SK-N-SH treated with all-trans-retinoic acid at 6 μM for 48 hours (cell line): ENCODE results near the gene ARPC1A.

Source experiments
- ATAC-seq: fragments of 200-7000 bp; cut with Tn5 transposase; 3 replicates; pipeline ENCODE4 v1.9.1; 2020; ENCODE audit warnings: mild to moderate bottlenecking, moderate library complexity
- ARNTL ChIP-seq: fragments of 450-650 bp; formaldehyde crosslinking; IDR thresholded peaks from 2 replicates; pipeline ENCODE4 v1.5.0; 2020; ENCODE audit warnings: low read depth, mild to moderate bottlenecking, moderate library complexity, borderline replicate concordance
- BACH2 ChIP-seq: fragments of 250-450 bp; sonication (Bioruptor Pico); IDR thresholded peaks from 2 replicates; pipeline ENCODE4 v1.9.0; 2021; ENCODE audit warnings: mild to moderate bottlenecking, borderline replicate concordance
- CREB5 ChIP-seq: fragments of 250-450 bp; sonication (Bioruptor Pico); IDR thresholded peaks from 2 replicates; pipeline ENCODE4 v1.5.1; 2020; ENCODE audit warnings: low read depth, mild to moderate bottlenecking, moderate library complexity
- CSDC2 ChIP-seq: fragments of 250-450 bp; sonication (Bioruptor Pico); IDR thresholded peaks from 2 replicates; pipeline ENCODE4 v1.5.0; 2020; ENCODE audit warnings: mild to moderate bottlenecking, moderate library complexity
- CSRNP3 ChIP-seq: fragments of 250-450 bp; sonication (Bioruptor Pico); IDR thresholded peaks from 2 replicates; pipeline ENCODE4 v1.5.1; 2021; ENCODE audit warnings: mild to moderate bottlenecking, moderate library complexity
- ESRRG ChIP-seq: fragments of 250-450 bp; sonication (Bioruptor Pico); IDR thresholded peaks from 2 replicates; pipeline ENCODE4 v1.6.1; 2021; ENCODE audit warnings: mild to moderate bottlenecking
- GLIS3 ChIP-seq: fragments of 250-450 bp; sonication (Bioruptor Pico); IDR thresholded peaks from 2 replicates; pipeline ENCODE4 v1.5.0; 2020; ENCODE audit warnings: mild to moderate bottlenecking, moderate library complexity
- OSR1 ChIP-seq: fragments of 250-450 bp; sonication (Bioruptor Pico); IDR thresholded peaks from 2 replicates; pipeline ENCODE4 v1.8.0; 2022; ENCODE audit warnings: moderate library complexity, mild to moderate bottlenecking, inconsistent platforms
- PPARA ChIP-seq: fragments of 250-450 bp; sonication (Bioruptor Pico); IDR thresholded peaks from 2 replicates; pipeline ENCODE4 v1.5.0; 2020; ENCODE audit warnings: mild to moderate bottlenecking, borderline replicate concordance
- SNAI2 ChIP-seq: fragments of 250-450 bp; sonication (Bioruptor Pico); IDR thresholded peaks from 2 replicates; pipeline ENCODE4 v1.5.0; 2020; ENCODE audit warnings: mild to moderate bottlenecking, moderate library complexity
- TCF4 ChIP-seq: fragments of 250-450 bp; sonication (Bioruptor Pico); IDR thresholded peaks from 2 replicates; pipeline ENCODE4 v1.8.0; 2021; ENCODE audit warnings: mild to moderate bottlenecking, moderate library complexity, borderline replicate concordance
- TOX ChIP-seq: fragments of 250-450 bp; sonication (Bioruptor Pico); IDR thresholded peaks from 2 replicates; pipeline ENCODE4 v1.8.0; 2021; ENCODE audit warnings: mild to moderate bottlenecking, moderate library complexity, borderline replicate concordance
- TSHZ2 ChIP-seq: fragments of 250-450 bp; sonication (Bioruptor Pico); IDR thresholded peaks from 2 replicates; pipeline ENCODE4 v1.5.0; 2020; ENCODE audit warnings: mild to moderate bottlenecking, moderate library complexity
- ZC3H10 ChIP-seq: fragments of 250-450 bp; sonication (Bioruptor Pico); IDR thresholded peaks from 2 replicates; pipeline ENCODE4 v1.5.1; 2021; ENCODE audit warnings: mild to moderate bottlenecking, moderate library complexity
- ZFP30 ChIP-seq: fragments of 450-650 bp; formaldehyde crosslinking; IDR thresholded peaks from 2 replicates; pipeline ENCODE4 v1.5.0; 2022; ENCODE audit warnings: mild to moderate bottlenecking, moderate library complexity
- ZNF565 ChIP-seq: fragments of 450-650 bp; formaldehyde crosslinking; conservative IDR thresholded peaks from 2 replicates; pipeline ENCODE4 v1.5.0; 2020; ENCODE audit warnings: low read depth, mild to moderate bottlenecking, moderate library complexity
- ZNF70 ChIP-seq: fragments of 450-650 bp; formaldehyde crosslinking; IDR thresholded peaks from 2 replicates; pipeline ENCODE4 v1.5.0; 2020; ENCODE audit warnings: mild to moderate bottlenecking, moderate library complexity
- ZNF8 ChIP-seq: fragments of 450-650 bp; formaldehyde crosslinking; IDR thresholded peaks from 2 replicates; pipeline ENCODE4 v1.5.0; 2020; ENCODE audit warnings: mild to moderate bottlenecking, moderate library complexity

The ARPC1A gene

GRCh38 chr7:99309111-99309510 lies 16.6 kb upstream of the ARPC1A start (continued):
- no peak for TF ChIP-seq TSHZ2 (CRISPR knock-in tag)
- no peak for TF ChIP-seq ZNF70 (CRISPR knock-in tag)
- no peak for TF ChIP-seq ZFP30 (CRISPR knock-in tag)

- ATAC-seq, result no peak
- TF ChIP-seq CSRNP3 (CRISPR knock-in tag), result no peak
- no peak for TF ChIP-seq ARNTL (CRISPR knock-in tag)
- TF ChIP-seq ZNF70 (CRISPR knock-in tag), result no peak
Measured at GRCh38 chr7:99310004-99310403, 15.7 kb upstream of the ARPC1A start.

GRCh38 chr7:99311702-99312101 lies 14.0 kb upstream of the ARPC1A start:
- no peak for ATAC-seq
- TF ChIP-seq PPARA, result no peak
- TF ChIP-seq ZNF565 (CRISPR knock-in tag), result no peak
- no peak for TF ChIP-seq ZC3H10 (CRISPR knock-in tag)
- no peak for TF ChIP-seq TCF4 (CRISPR knock-in tag)
- no peak for TF ChIP-seq SNAI2 (CRISPR knock-in tag)
- TF ChIP-seq ZFP30 (CRISPR knock-in tag), result no peak
- no peak for TF ChIP-seq CSDC2 (CRISPR knock-in tag)
- TF ChIP-seq CSRNP3 (CRISPR knock-in tag), result no peak
- no peak for TF ChIP-seq ZNF8 (CRISPR knock-in tag)
- no peak for TF ChIP-seq GLIS3 (CRISPR knock-in tag)
- TF ChIP-seq, all 23 proteins: peak for 0

GRCh38 chr7:99312316-99313203 lies 13.1 kb upstream of the ARPC1A start:
- ATAC-seq, result peak; percentile 91
- TF ChIP-seq OSR1 (CRISPR knock-in tag) (no peak), PPARA (no peak), BACH2 (CRISPR knock-in tag) (no peak), CREB5 (no peak), ZNF70 (CRISPR knock-in tag) (no peak), ESRRG (CRISPR knock-in tag) (no peak), ZFP30 (CRISPR knock-in tag) (no peak), TSHZ2 (CRISPR knock-in tag) (no peak), TOX (no peak), SNAI2 (CRISPR knock-in tag) (no peak), ZNF565 (CRISPR knock-in tag) (no peak), ZC3H10 (CRISPR knock-in tag) (no peak)
